Hepatocyte (in vitro differentiated cells): ENCODE data around the gene GPHN. TPM values are rescaled to one million over a fixed set of nuclear protein-coding genes. Genes with fewer than 3 reads are reported as not detected.

Source experiments
- DNase-seq: peaks from one replicate; pipeline ENCODE4 v3.0.0-alpha.2; 2016; ENCODE audit warnings: low spot score
- H2AFZ ChIP-seq: fragments of 200-600 bp; sonication (generic); 2 replicates; pipeline ENCODE4 v1.6.0; 2016; ENCODE audit warnings: antibody characterized with exemption, mild to moderate bottlenecking
- H3K27ac ChIP-seq: fragments of 200-600 bp; sonication (generic); 2 replicates; pipeline ENCODE4 v1.5.1; 2016; ENCODE audit warnings: mild to moderate bottlenecking
- H3K27me3 ChIP-seq: fragments of 200-600 bp; sonication (generic); 2 replicates; pipeline ENCODE4 v1.6.1; 2016
- H3K36me3 ChIP-seq: fragments of 200-600 bp; sonication (generic); replicated peaks from 2 replicates; pipeline ENCODE4 v1.5.1; 2016; ENCODE audit warnings: low read depth; ENCODE audit not compliant: insufficient read depth
- H3K4me1 ChIP-seq: fragments of 200-600 bp; sonication (generic); 2 replicates; pipeline ENCODE4 v1.5.1; 2016; ENCODE audit warnings: mild to moderate bottlenecking, moderate library complexity; ENCODE audit not compliant: insufficient read depth
- H3K4me2 ChIP-seq: fragments of 200-600 bp; sonication (generic); 2 replicates; pipeline ENCODE4 v1.6.0; 2016
- H3K4me3 ChIP-seq: fragments of 200-600 bp; sonication (generic); 2 replicates; pipeline ENCODE4 v1.5.1; 2016; ENCODE audit warnings: mild to moderate bottlenecking
- H3K79me2 ChIP-seq: fragments of 200-600 bp; sonication (generic); 2 replicates; pipeline ENCODE4 v1.6.0; 2017; ENCODE audit warnings: mild to moderate bottlenecking
- H3K9me2 ChIP-seq: fragments of 200-600 bp; sonication (generic); replicated peaks from 2 replicates; pipeline ENCODE4 v1.6.0; 2017; ENCODE audit warnings: mild to moderate bottlenecking; ENCODE audit not compliant: insufficient read depth
- H3K9me3 ChIP-seq: fragments of 200-600 bp; sonication (generic); 2 replicates; pipeline ENCODE4 v1.5.1; 2016; ENCODE audit warnings: low read depth, mild to moderate bottlenecking
- H4K20me1 ChIP-seq: fragments of 200-600 bp; sonication (generic); 2 replicates; pipeline ENCODE4 v1.6.0; 2016; ENCODE audit warnings: mild to moderate bottlenecking; ENCODE audit not compliant: insufficient read depth, poor library complexity, severe bottlenecking
- CTCF ChIP-seq: fragments of 200-600 bp; sonication (generic); IDR thresholded peaks from 2 replicates; pipeline ENCODE4 v1.5.1; 2016; ENCODE audit warnings: antibody characterized with exemption, mild to moderate bottlenecking; ENCODE audit not compliant: poor library complexity
- EZH2 ChIP-seq: fragments of 200-600 bp; sonication (generic); IDR thresholded peaks from 2 replicates; pipeline ENCODE4 v1.6.1; 2016; ENCODE audit warnings: antibody characterized with exemption, mild to moderate bottlenecking, borderline replicate concordance
- EZH2phosphoT487 ChIP-seq: fragments of 200-600 bp; sonication (generic); IDR thresholded peaks from one replicate; pipeline ENCODE4 v1.6.1; 2018; ENCODE audit warnings: antibody characterized with exemption, mild to moderate bottlenecking, low read depth, moderate library complexity; ENCODE audit not compliant: unreplicated experiment, severe bottlenecking
- WGBS: methylation state at CpG from one replicate; pipeline ENCODE4 v1.1.6; 2016; ENCODE audit warnings: low lambda C conversion rate; ENCODE audit errors: missing lambda C conversion rate; 5-methylcytosine and 5-hydroxymethylcytosine counted together
- polyA plus RNA-seq: library from polyadenylated mRNA; unstranded; fragments of >200 nt; fragmentation: Nextera tagmentation; extraction: Ambion mirVana; gene quantifications from 2 replicates; pipeline ENCODE4 v1.2.1, GENCODE V29; 2016
- total RNA-seq: library from RNA; depleted of rRNA; stranded (reverse); fragments of >200 nt; gene quantifications from 2 replicates; pipeline ENCODE4 v1.2.3, GENCODE V29; 2014

The GPHN gene
- total and polyA plus RNA-seq, 2 experiments from 2014 or later: 9.3 to 10.7 TPM

- H3K27me3 ChIP-seq: no peaks in the 10 kb centered on the region
- DNase-seq: no peak
- H3K36me3 ChIP-seq: no peaks in the 10 kb centered on the region
- H3K9me3 ChIP-seq: no peaks in the 10 kb centered on the region
- H3K4me1 ChIP-seq: no peaks in the 10 kb centered on the region
- no peak for TF ChIP-seq CTCF
- TF ChIP-seq EZH2phosphoT487: no peak
- H3K27ac ChIP-seq: no peak overlapping the region
- no peaks in the 10 kb centered on the region for H3K9me2 ChIP-seq
- no peak overlapping the region for H2AFZ ChIP-seq
- H3K4me3 ChIP-seq: no peak overlapping the region
- no peaks in the 10 kb centered on the region for H3K79me2 ChIP-seq
- no peak overlapping the region for H3K4me2 ChIP-seq
- 68% methylated on average over 1 of the region's 1 CpG for WGBS
- no peaks in the 10 kb centered on the region for H4K20me1 ChIP-seq
Observed at GRCh38 chr14:66483322-66483721, 24.6 kb upstream of the GPHN start.

DNA sequence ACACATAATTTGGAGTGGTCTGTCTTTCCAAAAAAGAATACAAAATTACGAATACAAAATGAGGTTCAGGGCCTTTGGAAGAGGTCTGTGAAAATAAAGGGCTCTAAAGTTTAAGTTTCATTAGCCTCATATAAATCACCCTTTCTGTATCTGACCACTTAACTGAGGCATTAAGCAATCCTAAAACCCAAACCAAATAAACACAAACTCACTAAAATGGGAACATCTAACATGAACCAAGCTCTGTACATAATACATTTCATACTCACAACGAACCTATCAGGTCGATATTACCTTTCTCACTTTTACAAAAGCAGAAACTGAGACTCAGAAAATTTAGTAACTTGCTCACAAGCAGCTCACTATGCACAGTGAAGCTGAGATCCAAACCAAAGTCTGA, 22.9 kb upstream of the GPHN start:
- no peaks in the 10 kb centered on the region for H4K20me1 ChIP-seq
- H3K4me3 ChIP-seq: no peak overlapping the region
- H3K4me2 ChIP-seq: no peak overlapping the region
- H3K9me2 ChIP-seq: no peaks in the 10 kb centered on the region
- H2AFZ ChIP-seq: no peak overlapping the region
- no peak for DNase-seq
- H3K4me1 ChIP-seq: no peaks in the 10 kb centered on the region
- no peaks in the 10 kb centered on the region for H3K36me3 ChIP-seq
- no peaks in the 10 kb centered on the region for H3K27me3 ChIP-seq
- no peaks in the 10 kb centered on the region for H3K9me3 ChIP-seq
- 76% methylated on average over 3 of the region's 3 CpGs for WGBS
- H3K27ac ChIP-seq: no peak overlapping the region
- TF ChIP-seq EZH2 (no peak), CTCF (no peak), EZH2phosphoT487 (no peak)
- H3K79me2 ChIP-seq: no peaks in the 10 kb centered on the region

GRCh38 chr14:66485910-66486421, 22.0 kb upstream of the GPHN start, which contains the start of gene CCDC196:
CCDC196 (plus strand) TSS chr14:66486371; CDS start chr14:66486503, 132 bp downstream.
- Histone ChIP-seq H3K4me3 (no peak within 1 kb of the TSS), H3K4me1 (no peaks in the 10 kb centered on the region), H3K9me3 (no peaks in the 10 kb centered on the region), H3K36me3 (no peaks in the 10 kb centered on the region), H3K27ac (no peak within 1 kb of the TSS), H3K9me2 (no peaks in the 10 kb centered on the region), H3K4me2 (no peak within 1 kb of the TSS), H4K20me1 (no peaks in the 10 kb centered on the region), H2AFZ (no peak within 1 kb of the TSS), H3K27me3 (no peaks in the 10 kb centered on the region), H3K79me2 (no peaks in the 10 kb centered on the region)
- no peak for DNase-seq
- TF ChIP-seq EZH2: no peak
- TF ChIP-seq EZH2phosphoT487: no peak
- no peak for TF ChIP-seq CTCF
- 81% methylated on average over 2 of the region's 2 CpGs for WGBS

- Histone ChIP-seq H3K4me3 (no peak overlapping the region), H3K4me1 (no peaks in the 10 kb centered on the region), H3K79me2 (no peaks in the 10 kb centered on the region), H3K27ac (no peak overlapping the region), H2AFZ (no peak overlapping the region), H3K9me2 (no peaks in the 10 kb centered on the region), H4K20me1 (no peaks in the 10 kb centered on the region), H3K27me3 (no peaks in the 10 kb centered on the region), H3K36me3 (no peaks in the 10 kb centered on the region), H3K4me2 (no peak overlapping the region), H3K9me3 (no peaks in the 10 kb centered on the region)
- no peak for DNase-seq
- TF ChIP-seq EZH2phosphoT487 (no peak), EZH2 (no peak), CTCF (no peak)
- WGBS: 77% methylated on average over 2 of the region's 2 CpGs
Observed at GRCh38 chr14:66487164-66487563, 20.8 kb upstream of the GPHN start.
